ENCODE measurements around the gene ACSL1.

Gene ACSL1

GRCh38 chr4:184851886-184852285 is 26.1 kb upstream of the ACSL1 start:
- no peak for TF ChIP-seq CTCF (IDR thresholded peaks at IDR 0.05; ENCODE audit: low read depth, low read length)
- no peak for TF ChIP-seq MAX (IDR thresholded peaks at IDR 0.05; ENCODE audit: low read depth, low read length)
- no peak for TF ChIP-seq MYC (IDR thresholded peaks at IDR 0.05; ENCODE audit: low read depth, low read length)
- no peak for TF ChIP-seq POLR2A (IDR thresholded peaks at IDR 0.05; ENCODE audit: extremely low read depth, insufficient read length)
- no peak for DNase-seq (ENCODE audit: low read depth)
- no peak overlapping the region for H3K4me3 ChIP-seq (ENCODE audit: low read depth, low read length)

- no peak overlapping the region for H3K4me3 ChIP-seq (ENCODE audit: low read depth, low read length)
- DNase-seq (ENCODE audit: low read depth): peak; percentile 62
- no peak for TF ChIP-seq CTCF (IDR thresholded peaks at IDR 0.05; ENCODE audit: low read depth, low read length)
- no peak for TF ChIP-seq POLR2A (IDR thresholded peaks at IDR 0.05; ENCODE audit: extremely low read depth, insufficient read length)
- no peak for TF ChIP-seq MYC (IDR thresholded peaks at IDR 0.05; ENCODE audit: low read depth, low read length)
- no peak for TF ChIP-seq MAX (IDR thresholded peaks at IDR 0.05; ENCODE audit: low read depth, low read length)
Observed at GRCh38 chr4:184851200-184851541, 25.4 kb upstream of the ACSL1 start.

GRCh38 chr4:184850431-184851199 is 24.8 kb upstream of the ACSL1 start:
- TF ChIP-seq MYC (IDR thresholded peaks at IDR 0.05; ENCODE audit: low read depth, low read length) (no peak), CTCF (IDR thresholded peaks at IDR 0.05; ENCODE audit: low read depth, low read length) (no peak), MAX (IDR thresholded peaks at IDR 0.05; ENCODE audit: low read depth, low read length) (no peak), POLR2A (IDR thresholded peaks at IDR 0.05; ENCODE audit: extremely low read depth, insufficient read length) (no peak)
- H3K4me3 ChIP-seq (ENCODE audit: low read depth, low read length): no peak overlapping the region
- DNase-seq (ENCODE audit: low read depth): peak; percentile 30

GRCh38 chr4:184850018-184850417 is 24.2 kb upstream of the ACSL1 start:
- no peak overlapping the region for H3K4me3 ChIP-seq (ENCODE audit: low read depth, low read length)
- no peak for DNase-seq (ENCODE audit: low read depth)
- no peak for TF ChIP-seq CTCF (IDR thresholded peaks at IDR 0.05; ENCODE audit: low read depth, low read length)
- no peak for TF ChIP-seq POLR2A (IDR thresholded peaks at IDR 0.05; ENCODE audit: extremely low read depth, insufficient read length)
- TF ChIP-seq MAX (IDR thresholded peaks at IDR 0.05; ENCODE audit: low read depth, low read length): no peak
- TF ChIP-seq MYC (IDR thresholded peaks at IDR 0.05; ENCODE audit: low read depth, low read length): no peak

- DNase-seq (ENCODE audit: low read depth): no peak
- TF ChIP-seq MYC (IDR thresholded peaks at IDR 0.05; ENCODE audit: low read depth, low read length) (no peak), POLR2A (IDR thresholded peaks at IDR 0.05; ENCODE audit: extremely low read depth, insufficient read length) (no peak), CTCF (IDR thresholded peaks at IDR 0.05; ENCODE audit: low read depth, low read length) (no peak), MAX (IDR thresholded peaks at IDR 0.05; ENCODE audit: low read depth, low read length) (no peak)
- H3K4me3 ChIP-seq (ENCODE audit: low read depth, low read length): no peak overlapping the region
Observed at GRCh38 chr4:184849185-184849584, 23.4 kb upstream of the ACSL1 start.

Measured in NB4 (cell line).